HG03064 (cell line): ENCODE results near the gene PIK3C2G.

Experiments
- ATAC-seq: cut with Tn5 transposase; IDR thresholded peaks from one replicate; pipeline ENCODE4 v1.9.1; 2021; ENCODE audit warnings: low read depth; ENCODE audit not compliant: unreplicated experiment

Gene PIK3C2G

DNA sequence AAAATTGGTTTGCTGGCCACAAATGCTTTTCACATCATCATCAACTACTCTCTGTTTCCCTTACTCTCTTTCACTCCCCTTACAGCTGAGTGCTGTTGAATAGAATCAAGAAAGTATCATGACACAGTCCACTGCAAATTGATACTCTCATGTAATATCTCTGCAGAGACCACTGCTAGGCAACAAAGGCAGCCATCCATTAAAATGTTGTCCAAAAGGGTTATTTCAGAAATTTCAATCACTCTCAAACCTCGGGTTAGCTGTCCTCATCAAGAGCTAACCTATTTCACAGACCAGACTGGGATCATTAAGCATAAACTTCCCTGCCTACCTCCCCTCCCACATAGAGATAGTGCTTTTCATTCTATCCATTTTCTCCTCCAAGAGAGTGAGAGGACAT lies 289.8 kb downstream of the PIK3C2G start:
- ATAC-seq, result no peak

DNA sequence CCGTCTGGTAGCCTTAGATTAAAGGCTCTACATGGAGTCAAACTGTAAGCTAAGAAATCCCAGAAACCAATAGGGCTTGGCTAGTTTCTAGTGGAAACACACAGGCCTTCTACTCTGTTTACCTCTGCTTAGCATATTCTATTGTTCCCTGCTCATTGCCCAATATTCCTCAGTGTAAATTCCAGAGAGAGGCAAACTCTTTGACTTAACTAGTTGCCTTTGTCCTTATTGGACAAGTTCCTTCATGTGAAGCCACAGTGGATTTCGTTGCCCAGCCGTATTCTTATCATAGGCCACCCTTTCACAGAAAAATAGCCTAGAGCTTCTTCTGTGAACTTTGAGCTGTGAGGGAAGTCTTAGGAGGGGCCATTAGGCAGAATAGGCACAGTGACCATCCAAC lies 290.4 kb downstream of the PIK3C2G start:
- ATAC-seq, result no peak

DNA sequence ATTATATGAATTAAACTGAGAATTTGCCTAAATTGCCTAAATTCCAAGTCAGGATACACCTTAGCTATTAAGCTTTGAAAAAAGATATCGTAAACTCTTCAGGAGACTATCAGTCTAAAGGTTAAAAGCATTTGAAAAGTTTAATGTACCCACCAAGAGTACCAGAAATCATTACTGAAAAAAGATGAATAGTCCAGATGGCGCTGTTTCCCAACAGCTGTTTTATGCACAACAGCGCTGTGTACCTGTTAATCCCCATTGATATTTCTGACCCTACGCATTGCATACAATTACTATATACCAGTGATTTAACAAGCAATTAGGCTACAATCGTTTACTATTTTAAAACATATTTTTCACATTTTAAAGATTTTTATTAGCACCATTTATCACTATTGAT lies 291.5 kb downstream of the PIK3C2G start:
- no peak for ATAC-seq

DNA sequence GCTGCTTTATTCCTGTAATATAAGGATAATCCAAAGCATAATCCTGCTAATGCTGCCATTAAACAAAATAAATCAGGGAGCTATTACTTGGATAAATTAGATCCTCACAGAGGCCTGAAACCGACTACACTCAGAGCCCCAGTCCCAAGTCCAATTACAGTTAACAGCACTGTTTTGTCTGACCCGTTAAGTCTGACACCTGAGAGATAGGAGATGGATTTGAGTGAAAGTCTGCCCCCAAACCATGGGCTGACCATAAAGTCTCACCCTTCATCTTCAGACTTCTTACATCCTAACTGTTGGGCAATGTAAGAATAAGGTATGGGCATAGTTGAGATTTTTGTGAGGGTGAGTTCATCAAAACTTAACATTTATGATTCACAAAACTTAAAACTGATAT lies 294.8 kb downstream of the PIK3C2G start:
- no peak for ATAC-seq

DNA sequence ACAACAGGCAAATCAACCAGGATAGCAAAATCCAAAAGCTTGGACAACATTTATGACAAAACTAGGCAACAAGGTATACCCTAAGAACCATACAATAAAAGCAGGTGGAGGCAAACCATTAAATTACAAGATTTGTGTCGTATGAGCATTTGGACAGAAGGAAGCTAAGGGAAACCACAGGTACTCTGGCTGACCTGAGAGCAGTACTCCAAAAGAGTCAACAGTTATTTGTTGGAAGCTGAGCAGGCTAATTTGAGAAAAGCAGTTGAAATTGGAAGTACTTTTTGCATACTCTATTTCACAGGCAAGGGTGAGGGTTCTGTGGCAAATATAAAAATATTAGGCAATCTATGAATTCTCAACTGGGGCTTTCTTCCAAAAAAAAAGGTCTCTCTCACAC lies 297.9 kb downstream of the PIK3C2G start:
- no peak for ATAC-seq

DNA sequence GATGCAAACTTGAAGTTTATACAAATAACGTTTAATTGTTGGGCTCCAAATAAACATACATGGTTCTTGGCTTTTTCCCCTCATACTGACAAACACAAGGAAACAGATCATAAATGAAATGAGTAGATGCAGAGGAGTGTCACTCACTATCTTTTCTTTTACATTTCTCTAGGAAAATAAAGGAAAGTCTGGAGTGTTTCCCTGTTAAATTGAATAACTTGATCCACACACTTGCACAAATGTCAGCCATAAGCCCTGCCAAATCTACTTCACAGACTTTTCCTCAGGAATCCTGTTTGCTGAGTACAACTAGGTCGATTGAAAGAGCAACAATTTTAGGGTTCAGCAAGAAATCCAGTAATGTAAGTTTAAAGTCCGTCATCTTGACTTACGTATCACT lies 301.2 kb downstream of the PIK3C2G start:
- no peak for ATAC-seq

DNA sequence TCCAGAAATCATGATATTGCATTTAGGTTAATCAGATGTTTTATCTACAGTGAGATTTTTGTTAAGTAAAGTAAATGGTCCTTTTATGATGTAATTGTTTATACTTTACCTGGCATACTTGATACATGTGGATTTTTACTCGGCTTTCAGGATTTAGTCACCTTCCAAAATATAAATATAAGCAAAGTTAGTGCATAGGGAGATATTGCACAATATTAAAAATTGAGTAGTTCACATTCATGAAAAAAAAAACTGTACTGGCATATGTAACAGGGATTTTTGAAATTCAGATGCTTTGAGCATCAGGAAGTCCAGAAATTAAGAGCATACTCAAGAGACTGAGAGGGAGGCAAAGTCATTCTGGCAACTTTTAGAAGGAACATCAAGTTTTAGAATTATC lies 303.0 kb downstream of the PIK3C2G start:
- ATAC-seq, result no peak

DNA sequence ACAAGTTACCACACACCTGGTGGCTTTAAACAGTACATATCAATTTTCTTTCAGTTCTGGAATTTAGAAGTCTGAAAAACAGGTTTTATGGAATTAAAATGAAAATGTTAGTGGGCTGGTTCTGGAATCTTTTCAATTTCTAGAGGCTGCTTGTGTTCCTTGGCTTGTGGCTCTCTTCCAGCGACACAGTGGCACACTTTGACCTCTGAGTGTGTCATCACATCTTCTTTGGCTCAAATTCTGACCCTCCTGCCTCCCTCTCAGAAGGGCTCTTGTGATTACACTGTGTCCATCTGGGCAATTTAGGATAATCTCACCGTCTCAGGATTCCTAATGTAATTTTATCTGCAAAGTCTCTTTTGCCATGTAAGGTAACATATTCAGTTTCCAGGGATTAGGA lies 306.5 kb downstream of the PIK3C2G start:
- ATAC-seq, result no peak

DNA sequence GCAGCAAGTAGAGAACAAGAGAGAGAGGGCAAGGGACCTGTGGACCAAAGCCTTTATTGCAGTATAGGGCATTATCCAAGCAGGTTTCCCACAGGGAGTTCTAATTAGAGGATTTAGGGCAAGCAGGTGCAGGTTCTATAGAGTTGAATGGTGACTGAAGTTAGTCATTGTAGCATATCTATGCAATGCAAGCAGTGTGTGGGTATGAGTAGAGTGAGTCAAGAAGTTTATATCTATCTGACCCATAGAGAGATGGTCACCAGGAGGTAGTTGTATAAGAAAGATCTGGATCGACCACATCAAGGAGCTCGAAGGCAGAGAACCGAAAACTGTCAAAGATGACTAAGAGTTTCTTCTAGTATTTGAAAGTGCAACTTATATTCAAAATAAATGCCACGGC lies 309.2 kb downstream of the PIK3C2G start:
- ATAC-seq, result no peak

DNA sequence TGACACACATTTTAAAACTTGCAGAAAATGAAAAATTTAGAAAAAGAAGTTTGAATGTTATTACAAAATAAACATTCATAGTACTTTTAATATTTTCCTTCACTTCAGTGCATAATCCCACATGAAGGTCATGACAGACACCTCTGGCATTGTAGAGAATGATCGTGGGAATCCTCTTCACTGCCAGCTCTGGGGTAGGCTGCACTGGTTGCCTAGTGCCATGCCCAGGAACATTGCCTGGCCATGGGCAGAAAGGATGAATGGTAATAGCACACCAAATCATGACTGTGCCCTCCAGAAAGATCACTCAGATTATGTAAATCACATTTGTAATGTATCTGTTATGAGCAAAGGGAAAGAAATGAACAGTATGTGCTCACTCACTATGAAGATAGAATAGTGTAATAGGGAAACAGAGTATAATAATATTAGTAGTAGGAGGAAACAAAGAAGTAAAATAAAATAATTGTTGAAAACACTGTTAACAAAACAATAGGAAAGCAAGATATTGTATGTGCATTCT lies 314.8 kb downstream of the PIK3C2G start:
- no peak for ATAC-seq

DNA sequence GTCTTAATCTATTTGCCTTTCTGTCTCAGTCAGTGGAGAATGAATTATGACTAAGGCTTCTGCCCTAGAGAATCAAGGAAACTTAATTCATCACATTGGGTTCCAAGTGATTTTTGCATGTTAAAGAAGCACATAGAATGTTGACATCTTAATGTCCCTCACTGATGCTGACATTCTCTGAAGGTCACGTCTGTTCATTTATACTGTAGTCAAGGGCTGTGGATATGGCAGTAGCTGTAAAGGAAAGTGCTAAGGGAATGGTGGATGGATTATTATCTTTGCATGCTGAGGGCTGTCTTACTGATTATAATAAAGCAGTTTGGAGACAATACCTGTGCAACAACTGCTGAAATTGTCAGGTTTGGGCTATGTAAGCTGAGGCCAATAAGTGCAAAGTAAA lies 315.3 kb downstream of the PIK3C2G start:
- no peak for ATAC-seq

DNA sequence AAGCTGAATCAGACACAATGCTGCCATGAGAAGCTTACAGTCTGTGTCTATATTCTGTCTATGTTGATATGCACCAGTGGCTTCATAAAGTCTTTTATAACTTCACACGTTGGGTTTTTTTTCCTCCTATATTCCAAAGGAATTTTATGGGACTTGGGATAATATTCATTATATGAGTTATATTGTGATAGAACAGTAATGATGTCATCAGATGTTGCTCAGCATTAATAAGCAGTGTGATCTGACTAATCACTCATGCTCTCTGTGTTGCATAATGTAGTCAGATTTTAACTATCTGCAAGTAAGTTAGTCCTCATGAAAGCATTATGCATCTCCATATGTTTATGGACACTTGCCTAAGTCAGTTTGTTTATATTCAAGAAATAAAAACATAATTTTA lies 316.9 kb downstream of the PIK3C2G start:
- ATAC-seq, result no peak

DNA sequence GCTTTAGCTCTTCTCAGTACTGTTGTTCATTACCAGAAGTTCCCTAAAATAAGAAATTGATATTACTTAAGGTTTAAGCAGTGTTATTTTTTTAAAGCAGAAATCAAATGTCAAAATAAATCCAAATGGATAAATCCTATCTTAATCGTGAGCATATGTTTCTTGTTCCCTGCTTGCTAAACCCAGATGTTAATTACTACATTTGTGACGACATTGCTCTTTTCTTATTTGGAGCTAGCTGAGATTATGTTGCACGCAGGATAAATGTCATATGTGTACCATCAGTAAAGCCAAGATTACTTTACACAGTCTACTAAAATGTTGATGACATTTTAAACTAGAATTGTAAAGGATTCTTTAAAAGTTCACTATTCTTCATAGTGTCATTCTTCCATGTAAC lies 319.0 kb downstream of the PIK3C2G start:
- ATAC-seq, result no peak

DNA sequence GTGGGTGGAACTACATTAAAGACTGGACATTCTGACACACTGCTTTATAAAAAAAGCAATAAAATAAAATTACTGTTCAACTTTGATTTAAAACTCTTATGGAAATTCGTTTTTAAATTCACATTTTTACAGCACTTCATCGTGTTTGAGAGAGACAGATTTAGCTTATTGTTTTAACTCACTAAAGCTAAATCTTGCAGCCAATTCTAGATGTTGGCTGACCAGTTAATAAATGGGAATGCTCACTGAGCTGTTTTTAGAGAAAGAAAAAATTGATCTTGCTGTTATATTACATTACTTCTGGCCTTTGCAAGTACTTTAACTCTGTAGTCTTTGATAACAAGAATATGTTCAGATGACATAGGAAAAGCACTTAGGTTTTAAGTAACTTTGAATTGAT lies 319.4 kb downstream of the PIK3C2G start:
- ATAC-seq, result no peak

DNA sequence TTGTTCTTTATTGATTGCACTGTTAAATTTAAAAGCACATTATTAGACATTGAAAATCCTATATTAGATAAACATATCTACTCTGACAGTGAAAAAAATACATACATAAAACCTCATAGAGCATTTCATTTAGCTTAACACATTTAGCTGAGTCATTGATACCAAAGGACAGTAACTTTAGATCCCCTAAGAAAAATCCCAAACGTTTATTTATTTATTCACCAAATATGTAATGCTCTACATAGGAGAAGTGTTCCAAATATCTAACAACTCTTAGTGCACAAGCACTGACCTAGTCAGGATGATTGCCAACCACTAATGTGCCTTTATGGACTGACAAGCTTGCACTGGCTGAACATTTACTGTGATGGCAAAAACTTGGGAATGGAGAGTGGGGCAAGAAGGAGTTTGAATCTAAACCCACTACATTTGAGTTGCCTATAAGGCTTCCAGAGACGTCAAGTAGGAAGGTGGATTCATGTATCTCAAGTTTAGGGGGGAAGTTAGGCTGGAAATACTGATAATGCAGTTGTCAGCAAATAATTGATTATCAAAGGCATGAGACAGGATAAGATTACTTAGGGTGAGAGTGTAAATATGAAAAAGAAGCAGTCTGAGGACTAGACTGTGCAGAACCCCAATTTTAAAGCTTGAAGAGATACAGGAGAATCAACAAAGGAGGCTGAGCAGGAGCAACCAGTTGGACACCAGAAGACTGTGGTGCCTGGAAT lies 320.1 kb downstream of the PIK3C2G start:
- no peak for ATAC-seq

DNA sequence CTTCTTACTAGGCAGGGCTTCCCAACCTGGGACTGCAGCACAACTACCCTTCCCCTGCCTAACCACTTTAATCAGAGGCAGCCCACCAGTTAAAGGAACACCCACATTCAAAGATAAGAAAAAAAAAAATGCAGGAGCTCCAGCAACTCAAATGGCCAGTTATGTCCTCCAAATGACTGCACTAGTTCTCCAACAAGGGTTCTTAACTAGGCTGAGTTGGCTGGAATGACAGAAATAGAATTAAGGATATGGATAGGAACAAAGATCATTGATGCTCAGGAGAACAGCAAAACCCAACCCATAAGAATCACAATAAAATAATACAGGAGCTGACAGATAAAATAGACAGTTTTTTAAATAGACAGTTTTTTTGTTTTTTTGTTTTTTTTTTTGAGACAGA lies 322.3 kb downstream of the PIK3C2G start:
- ATAC-seq, result no peak

DNA sequence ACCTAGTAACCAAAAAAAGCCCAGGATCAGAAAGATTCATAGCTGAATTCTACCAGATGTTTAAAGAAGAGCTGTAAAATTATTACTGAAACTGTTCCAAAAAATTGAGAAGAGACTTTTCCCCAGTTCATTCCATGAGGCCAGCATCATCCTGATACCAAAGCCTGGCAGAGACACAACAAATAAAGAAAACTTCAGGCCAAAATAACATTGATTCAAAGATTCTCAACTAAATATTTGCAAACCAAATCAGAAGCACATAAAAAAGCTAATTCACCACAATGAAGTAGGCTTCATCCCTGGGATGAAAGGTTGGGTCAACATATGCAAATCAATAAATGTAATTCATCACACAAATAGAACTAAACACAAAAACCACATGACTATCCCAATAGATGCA lies 325.3 kb downstream of the PIK3C2G start:
- ATAC-seq, result no peak

DNA sequence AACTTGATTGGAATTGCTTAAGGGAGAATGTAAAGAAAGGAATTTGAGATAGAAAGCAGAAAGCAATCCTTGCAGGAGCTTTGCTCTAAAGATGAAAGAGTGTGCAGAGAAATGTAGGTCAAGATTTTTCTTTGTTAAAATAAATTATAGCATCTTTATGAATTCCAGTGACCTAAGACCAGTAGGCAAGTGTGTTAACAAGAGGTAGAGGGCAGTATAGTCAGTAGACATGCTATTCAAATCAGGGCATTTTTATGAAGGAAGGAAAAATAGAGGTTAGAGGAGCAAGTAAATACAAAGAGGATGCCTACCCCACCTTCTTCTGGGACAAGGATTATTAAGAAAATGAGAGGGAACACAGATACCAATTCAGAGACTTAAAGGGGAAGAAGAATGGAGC lies 328.0 kb downstream of the PIK3C2G start:
- ATAC-seq, result no peak

DNA sequence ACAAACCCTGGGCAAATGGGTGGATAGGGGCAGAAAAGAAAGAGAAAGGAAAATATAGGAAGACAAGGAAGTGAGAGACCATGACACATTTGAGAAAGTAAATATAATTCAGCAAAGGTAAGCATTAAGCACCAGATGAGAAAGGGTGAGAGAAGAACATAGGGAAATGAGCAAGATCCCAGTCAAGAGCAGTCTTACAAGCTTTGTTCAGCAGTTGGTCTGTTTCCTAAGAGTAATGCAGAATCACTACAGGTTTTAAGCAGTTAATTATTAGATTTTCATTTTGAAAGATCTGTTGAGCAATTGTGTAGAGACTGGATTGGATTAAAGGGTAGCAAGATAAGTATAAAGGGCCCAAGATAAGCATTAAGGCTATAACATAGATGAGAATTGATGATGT lies 330.2 kb downstream of the PIK3C2G start:
- no peak for ATAC-seq

DNA sequence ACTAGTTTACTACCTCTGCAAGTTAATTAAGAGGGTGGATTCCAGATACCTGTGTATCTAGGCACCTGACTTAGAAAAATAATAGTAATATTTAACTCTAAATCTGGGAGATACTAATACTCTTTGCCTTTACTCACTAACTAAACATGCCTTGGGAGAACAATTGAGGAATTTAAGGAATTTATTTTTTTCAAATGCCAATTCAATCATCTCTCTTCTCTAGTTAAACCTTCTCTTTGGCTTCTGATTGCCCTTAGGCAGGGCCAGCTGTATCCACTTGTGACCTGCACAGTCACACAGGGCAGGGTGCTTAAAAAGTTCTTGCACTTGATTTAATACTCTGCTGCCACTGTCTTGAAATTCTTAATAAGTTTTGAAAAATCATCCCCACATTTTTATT lies 334.1 kb downstream of the PIK3C2G start:
- ATAC-seq, result no peak

DNA sequence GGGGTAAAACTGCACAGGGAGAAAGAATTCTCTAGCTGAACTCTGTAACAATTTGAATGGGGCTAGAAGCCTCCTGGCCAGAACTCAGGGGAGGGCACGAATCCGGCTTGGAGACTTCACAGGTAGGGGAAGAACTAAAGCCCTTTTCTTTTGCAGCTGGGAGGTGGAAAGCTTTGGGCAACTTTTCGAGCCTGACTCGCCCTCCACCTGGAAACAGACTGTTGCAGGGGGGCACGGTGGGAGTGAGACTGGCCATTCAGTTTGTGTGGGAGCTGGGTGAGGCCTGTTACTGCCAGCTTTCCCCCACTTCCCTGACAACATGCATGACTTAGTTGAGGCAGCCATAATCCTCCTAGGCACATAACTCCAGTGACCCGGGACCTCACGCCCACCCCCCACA lies 340.6 kb downstream of the PIK3C2G start:
- ATAC-seq, result no peak

DNA sequence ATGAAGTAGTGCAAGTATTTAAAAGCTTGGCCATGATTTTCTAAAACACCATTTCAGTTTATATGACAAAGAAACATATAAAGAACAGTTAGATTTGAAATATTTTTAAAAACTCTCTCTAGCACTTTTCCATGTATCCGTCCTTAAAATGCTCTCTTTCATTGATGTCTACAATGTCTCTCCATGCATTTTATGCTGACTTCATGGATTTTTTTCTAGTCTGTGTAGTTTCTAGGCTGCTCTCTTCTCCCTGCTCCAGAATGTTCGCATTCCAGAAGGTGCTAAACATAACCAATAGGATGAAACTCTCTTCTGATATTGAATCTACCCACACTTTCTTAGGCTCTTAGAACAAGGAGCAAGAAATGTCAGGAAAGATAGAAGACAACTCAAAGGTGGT lies 351.7 kb downstream of the PIK3C2G start:
- ATAC-seq, result no peak

DNA sequence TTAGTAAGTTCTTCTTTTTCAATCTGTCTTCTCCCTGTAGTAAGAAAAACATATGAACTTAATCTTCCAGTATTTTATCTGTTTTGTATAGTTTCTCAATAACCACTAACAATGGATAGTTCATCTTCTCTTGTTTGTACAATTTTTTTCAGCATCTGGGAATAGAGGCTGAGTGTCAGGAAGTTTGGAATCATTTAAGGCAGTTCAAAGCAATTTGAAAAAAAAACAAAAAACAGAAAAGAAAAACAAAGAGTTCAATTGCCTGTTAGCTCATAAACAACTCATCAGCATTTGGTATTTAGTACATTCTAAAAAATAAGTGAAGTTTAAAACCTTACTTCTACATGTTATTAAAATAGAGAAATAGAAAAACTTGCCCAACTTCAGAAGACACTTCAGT lies 359.7 kb downstream of the PIK3C2G start:
- ATAC-seq, result no peak
